Stimulated activated naive B cell treated with anti-CD40 and anti-IgM and Interleukin-4, amounts not matched to agents 10 μg/mL and 1 μg/mL and 100 μg/mL, for 72 hours (primary cell): Measurements from ENCODE around the gene CAB39.
"Not testable (repeated sequence)": the region's sequence is repeated elsewhere in the genome, so short reads cannot be mapped to it uniquely, and the experiment has no call there.

Experiments used
- ATAC-seq, 2 donors: fragments of 150-1000 bp; cut with Tn5 transposase; replicated peaks; 2 replicates each; pipeline ENCODE4 v1.10.0; 2021; ENCODE audit warnings: moderate library complexity in 1 of 2
- DNase-seq: peaks from one replicate; pipeline ENCODE4 v3.0.0; 2021
- H3K27ac Mint-ChIP-seq: one replicate; pipeline ENCODE4 v1.8.0; 2022; ENCODE audit warnings: mild to moderate bottlenecking, mixed read lengths
- H3K27me3 Mint-ChIP-seq, 2 donors: one replicate each; pipeline ENCODE4 v1.8.0; 2022; ENCODE audit warnings: mixed read lengths in 2 of 2
- H3K36me3 Mint-ChIP-seq, 2 donors: one replicate each; pipeline ENCODE4 v1.8.0; 2022; ENCODE audit warnings: mixed read lengths in 2 of 2, mild to moderate bottlenecking in 1 of 2
- H3K4me1 Mint-ChIP-seq, 2 donors: one replicate each; pipeline ENCODE4 v1.8.0; 2022; ENCODE audit warnings: mixed read lengths in 2 of 2, mild to moderate bottlenecking in 1 of 2
- H3K4me3 Mint-ChIP-seq, 2 donors: one replicate each; pipeline ENCODE4 v1.8.0; 2022; ENCODE audit warnings: mild to moderate bottlenecking in 2 of 2, mixed read lengths in 2 of 2, moderate library complexity in 1 of 2
- H3K9me3 Mint-ChIP-seq, 2 donors: one replicate each; pipeline ENCODE4 v1.8.0; 2022; ENCODE audit warnings: mixed read lengths in 2 of 2, mild to moderate bottlenecking in 1 of 2

CAB39 gene

GRCh38 chr2:230714136-230714480 is 1.5 kb downstream of the CAB39 start:
- H3K4me3 Mint-ChIP-seq, result peak overlapping the region; percentile 94 to 98
- DNase-seq, result no peak
- H3K9me3 Mint-ChIP-seq, result no peaks in the 10 kb centered on the region
- no peaks in the 10 kb centered on the region for H3K27me3 Mint-ChIP-seq
- peaks cover 32 to 55% of the 10 kb centered on the region in 2 donors for H3K4me1 Mint-ChIP-seq
- H3K36me3 Mint-ChIP-seq, result peaks cover 9 to 21% of the 10 kb centered on the region in 2 donors
- ATAC-seq, result no peak
- H3K27ac Mint-ChIP-seq, result peak overlapping the region; percentile 88

- no peaks in the 10 kb centered on the region for H3K9me3 Mint-ChIP-seq
- DNase-seq (no peak), ATAC-seq (no peak)
- H3K27ac Mint-ChIP-seq, result no peak overlapping the region
- no peaks in the 10 kb centered on the region for H3K27me3 Mint-ChIP-seq
- peaks cover 9 to 25% of the 10 kb centered on the region in 2 donors for H3K36me3 Mint-ChIP-seq
- H3K4me3 Mint-ChIP-seq, result no peak overlapping the region
- peaks cover 37 to 63% of the 10 kb centered on the region in 2 donors for H3K4me1 Mint-ChIP-seq
Observed at GRCh38 chr2:230715201-230715600, 2.6 kb downstream of the CAB39 start.

GRCh38 chr2:230716588-230716987 is 3.9 kb downstream of the CAB39 start:
- Mint-ChIP-seq H3K27ac (no peak overlapping the region), H3K4me1 (peaks cover 35 to 72% of the 10 kb centered on the region in 2 donors), H3K27me3 (no peaks in the 10 kb centered on the region), H3K36me3 (peaks cover 15 to 32% of the 10 kb centered on the region in 2 donors), H3K4me3 (no peak overlapping the region), H3K9me3 (no peaks in the 10 kb centered on the region)
- no peak for ATAC-seq
- DNase-seq, result no peak

DNA sequence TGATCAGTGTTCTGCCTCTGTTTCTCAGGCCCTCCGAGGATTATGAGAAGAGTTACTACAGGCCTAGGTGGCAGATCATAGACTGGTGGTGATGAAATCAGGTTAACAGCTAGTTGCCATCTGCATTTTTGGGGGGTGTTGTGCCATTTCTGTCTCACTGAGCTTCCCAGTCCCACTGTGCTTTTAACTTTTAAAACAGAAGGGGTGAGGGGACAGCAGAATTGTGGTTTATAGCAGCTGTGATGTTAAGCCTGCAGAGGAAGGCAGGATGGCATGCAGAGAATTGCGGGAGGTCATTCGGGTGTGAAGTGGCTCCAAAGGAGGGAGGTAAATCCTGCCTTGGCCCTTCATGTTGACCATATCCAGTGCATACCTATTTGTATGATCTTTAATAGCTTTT is 5.0 kb downstream of the CAB39 start:
- Mint-ChIP-seq H3K4me3 (no peak overlapping the region), H3K27ac (peak overlapping the region; percentile 37), H3K4me1 (peaks cover 35 to 66% of the 10 kb centered on the region in 2 donors), H3K9me3 (no peaks in the 10 kb centered on the region), H3K27me3 (no peaks in the 10 kb centered on the region), H3K36me3 (peaks cover 15 to 36% of the 10 kb centered on the region in 2 donors)
- ATAC-seq, result no peak
- no peak for DNase-seq

- no peak for ATAC-seq
- no peak overlapping the region for H3K4me3 Mint-ChIP-seq
- no peaks in the 10 kb centered on the region for H3K27me3 Mint-ChIP-seq
- H3K9me3 Mint-ChIP-seq, result no peaks in the 10 kb centered on the region
- H3K36me3 Mint-ChIP-seq, result peaks cover 17 to 38% of the 10 kb centered on the region in 2 donors
- peaks cover 31 to 65% of the 10 kb centered on the region in 2 donors for H3K4me1 Mint-ChIP-seq
- DNase-seq, result no peak
- no peak overlapping the region for H3K27ac Mint-ChIP-seq
Observed at GRCh38 chr2:230719340-230719739, 6.7 kb downstream of the CAB39 start.

DNA sequence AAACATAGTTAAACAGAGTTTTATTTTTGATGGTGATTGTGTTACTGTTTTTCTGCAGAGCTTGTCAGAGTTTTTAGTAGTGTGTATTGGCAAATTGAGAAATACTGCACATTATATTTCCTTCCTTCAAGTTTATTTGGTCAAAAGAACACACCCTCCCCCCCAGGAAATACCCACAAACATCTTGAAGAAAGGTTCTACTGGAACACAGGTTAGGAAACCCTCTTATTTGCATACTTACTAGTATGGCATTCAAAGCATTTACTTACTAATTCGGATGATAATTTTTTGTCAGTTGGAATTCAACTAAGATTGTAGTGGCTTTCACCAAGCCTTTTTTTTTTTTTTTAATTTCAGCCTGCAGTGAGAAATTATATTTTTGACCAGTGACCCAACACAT is 9.1 kb downstream of the CAB39 start:
- H3K9me3 Mint-ChIP-seq, result no peaks in the 10 kb centered on the region
- peak overlapping the region; percentile 74 for H3K27ac Mint-ChIP-seq
- DNase-seq (no peak), ATAC-seq (no peak)
- peaks cover 30 to 56% of the 10 kb centered on the region in 2 donors for H3K4me1 Mint-ChIP-seq
- no peak overlapping the region for H3K4me3 Mint-ChIP-seq
- H3K27me3 Mint-ChIP-seq, result no peaks in the 10 kb centered on the region
- H3K36me3 Mint-ChIP-seq, result peaks cover 13 to 42% of the 10 kb centered on the region in 2 donors

DNA sequence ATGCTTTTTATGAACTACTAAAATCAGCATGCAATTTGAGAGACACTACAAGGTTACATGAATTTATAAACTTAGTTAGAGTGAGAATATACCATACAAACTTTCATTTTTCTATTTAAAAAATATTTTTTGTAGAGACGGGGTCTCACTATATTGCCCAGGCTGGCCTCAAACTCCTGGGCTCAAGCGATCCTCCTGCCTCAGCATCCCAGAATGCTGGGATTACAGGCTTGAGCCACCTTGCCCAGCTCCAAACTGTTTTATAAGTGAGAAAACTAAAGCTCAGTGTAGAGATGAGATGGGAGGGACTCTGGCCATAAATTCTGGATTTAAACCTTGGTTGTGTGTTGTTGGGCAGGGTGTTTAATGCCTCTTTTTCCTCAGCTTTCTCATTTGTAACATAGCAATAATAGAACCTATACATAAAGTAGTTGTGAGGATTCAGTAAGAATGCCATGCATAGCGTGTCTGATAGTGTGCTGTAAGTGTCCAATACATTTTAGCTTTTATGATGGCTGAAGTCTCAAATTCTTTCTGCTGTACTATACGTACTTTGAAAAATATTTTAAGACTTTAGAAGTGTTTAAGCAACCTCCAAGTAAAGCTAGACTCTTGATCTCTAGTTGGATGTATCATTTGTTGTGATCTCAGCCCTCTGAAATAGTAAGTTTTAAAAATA is 9.7 kb downstream of the CAB39 start:
- DNase-seq (no peak), ATAC-seq (no peak)
- no peaks in the 10 kb centered on the region for H3K9me3 Mint-ChIP-seq
- H3K27ac Mint-ChIP-seq, result peak overlapping the region; percentile 31
- peaks cover 29 to 55% of the 10 kb centered on the region in 2 donors for H3K4me1 Mint-ChIP-seq
- no peak overlapping the region for H3K4me3 Mint-ChIP-seq
- H3K36me3 Mint-ChIP-seq, result peaks cover 13 to 40% of the 10 kb centered on the region in 2 donors
- H3K27me3 Mint-ChIP-seq, result no peaks in the 10 kb centered on the region

DNA sequence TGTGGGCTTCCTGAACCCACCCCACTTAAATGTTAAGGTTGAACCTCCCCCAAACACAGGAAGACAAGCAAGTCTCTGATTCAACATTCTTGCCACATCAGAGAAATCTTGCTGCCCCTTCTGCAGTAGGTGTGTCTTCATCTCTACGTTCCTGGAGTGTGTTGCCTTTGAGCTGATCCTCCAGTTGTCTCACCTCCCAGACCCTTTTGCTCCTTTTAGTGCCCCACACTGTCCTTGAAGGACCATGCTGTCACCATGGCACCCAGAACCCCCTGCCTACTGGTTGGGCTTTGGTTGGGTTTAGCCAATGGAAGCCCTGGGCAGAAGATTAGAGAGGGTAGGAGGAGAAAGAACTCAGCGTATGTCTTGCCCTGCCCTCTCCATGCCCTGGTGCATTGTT is 10.7 kb downstream of the CAB39 start:
- no peak for DNase-seq
- H3K4me1 Mint-ChIP-seq, result peaks cover 21 to 45% of the 10 kb centered on the region in 2 donors
- no peak for ATAC-seq

GRCh38 chr2:230724957-230725356 is 12.3 kb downstream of the CAB39 start:
- not testable (repeated sequence) for H3K9me3 Mint-ChIP-seq, ATAC-seq, H3K27ac Mint-ChIP-seq, DNase-seq, H3K27me3 Mint-ChIP-seq, H3K4me3 Mint-ChIP-seq
- Mint-ChIP-seq H3K36me3 (peaks cover 13 to 39% of the 10 kb centered on the region in 2 donors), H3K4me1 (peaks cover 15 to 41% of the 10 kb centered on the region in 2 donors)

More for the DNA sequence above, 10.7 kb downstream of the CAB39 start:
- Mint-ChIP-seq H3K36me3 (peaks cover 13 to 37% of the 10 kb centered on the region in 2 donors), H3K9me3 (no peaks in the 10 kb centered on the region), H3K4me3 (no peak overlapping the region), H3K27me3 (no peaks in the 10 kb centered on the region), H3K27ac (no peak overlapping the region)

- ATAC-seq (no peak), DNase-seq (no peak)
- peaks cover 32 to 48% of the 10 kb centered on the region in 2 donors for H3K4me1 Mint-ChIP-seq
- H3K36me3 Mint-ChIP-seq, result peaks cover 4 to 18% of the 10 kb centered on the region in 2 donors
- no peaks in the 10 kb centered on the region for H3K27me3 Mint-ChIP-seq
- H3K27ac Mint-ChIP-seq, result no peak overlapping the region
- no peak overlapping the region for H3K4me3 Mint-ChIP-seq
- H3K9me3 Mint-ChIP-seq, result no peaks in the 10 kb centered on the region
Observed at GRCh38 chr2:230731512-230731911, 18.9 kb downstream of the CAB39 start.

- no peaks in the 10 kb centered on the region for H3K27me3 Mint-ChIP-seq
- no peak overlapping the region for H3K4me3 Mint-ChIP-seq
- no peak for DNase-seq
- H3K27ac Mint-ChIP-seq, result no peak overlapping the region
- peaks cover 4 to 13% of the 10 kb centered on the region in 2 donors for H3K36me3 Mint-ChIP-seq
- H3K4me1 Mint-ChIP-seq, result peaks cover 36 to 56% of the 10 kb centered on the region in 2 donors
- no peak for ATAC-seq
- H3K9me3 Mint-ChIP-seq, result no peaks in the 10 kb centered on the region
Observed at GRCh38 chr2:230732914-230733401, 20.3 kb downstream of the CAB39 start.

- H3K27me3 Mint-ChIP-seq, result no peaks in the 10 kb centered on the region
- ATAC-seq (no peak), DNase-seq (no peak)
- no peak overlapping the region for H3K27ac Mint-ChIP-seq
- H3K36me3 Mint-ChIP-seq, result peaks cover 5 to 9% of the 10 kb centered on the region in 2 donors
- no peak overlapping the region for H3K4me3 Mint-ChIP-seq
- H3K4me1 Mint-ChIP-seq, result peaks cover 42 to 59% of the 10 kb centered on the region in 2 donors
- H3K9me3 Mint-ChIP-seq, result no peaks in the 10 kb centered on the region
Observed at GRCh38 chr2:230734247-230735175, 21.9 kb downstream of the CAB39 start.

- ATAC-seq (no peak), DNase-seq (no peak)
- no peak overlapping the region for H3K27ac Mint-ChIP-seq
Observed at GRCh38 chr2:230735884-230736283, 23.2 kb downstream of the CAB39 start.

DNA sequence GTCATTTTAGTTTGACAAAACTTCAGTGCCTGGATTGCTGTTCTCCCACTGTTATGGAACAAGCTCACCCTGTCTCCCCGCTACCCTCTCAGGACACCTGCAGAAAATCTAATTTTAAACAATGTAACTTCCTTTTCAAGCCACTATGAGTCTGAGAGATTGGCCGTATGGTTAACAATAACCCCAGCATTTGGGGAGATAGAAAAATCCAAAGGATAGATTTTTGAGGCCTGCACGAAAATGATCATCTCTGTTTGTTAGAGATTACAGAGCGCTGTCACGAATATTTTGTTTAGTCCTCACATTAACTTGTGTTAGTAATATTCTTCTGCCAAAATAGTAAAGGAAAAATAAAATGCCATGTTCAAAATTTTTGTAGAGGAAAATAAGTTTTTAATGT is 24.7 kb downstream of the CAB39 start:
- ATAC-seq, result no peak
- H3K27me3 Mint-ChIP-seq, result no peaks in the 10 kb centered on the region
- DNase-seq, result no peak
- H3K27ac Mint-ChIP-seq, result peak overlapping the region; percentile 20
- no peaks in the 10 kb centered on the region for H3K9me3 Mint-ChIP-seq
- H3K4me1 Mint-ChIP-seq, result peaks cover 40 to 55% of the 10 kb centered on the region in 2 donors
- peaks cover 10 to 24% of the 10 kb centered on the region in 2 donors for H3K36me3 Mint-ChIP-seq
- no peak overlapping the region for H3K4me3 Mint-ChIP-seq

More at GRCh38 chr2:230735884-230736283, 23.2 kb downstream of the CAB39 start:
- Mint-ChIP-seq H3K4me1 (peaks cover 41 to 59% of the 10 kb centered on the region in 2 donors), H3K36me3 (peaks cover 7 to 20% of the 10 kb centered on the region in 2 donors), H3K9me3 (no peaks in the 10 kb centered on the region), H3K4me3 (no peak overlapping the region), H3K27me3 (no peaks in the 10 kb centered on the region)
